Fibroblast of lung (primary cell): Measurements from ENCODE around the gene CHST15. TPM values are rescaled to one million over a fixed set of nuclear protein-coding genes. Genes with fewer than 3 reads are reported as not detected.

Experiments
- DNase-seq, 2 donors: peaks; one replicate each; pipeline versions ENCODE4 v3.0.0 to v3.0.0-alpha.2; 2010; ENCODE audit warnings: low read depth in 2 of 2
- H2AFZ ChIP-seq: 2 replicates; pipeline ENCODE4 v1.5.1; 2012; ENCODE audit warnings: low read length, control low read depth, inconsistent platforms
- H3K27ac ChIP-seq: 2 replicates; pipeline ENCODE4 v1.5.1; 2011; ENCODE audit warnings: low read length, control low read depth; ENCODE audit not compliant: insufficient read depth
- H3K27me3 ChIP-seq: 2 replicates; pipeline ENCODE4 v1.5.1; 2011; ENCODE audit warnings: mild to moderate bottlenecking, low read length; ENCODE audit not compliant: control insufficient read depth, insufficient read depth
- H3K36me3 ChIP-seq: 2 replicates; pipeline ENCODE4 v1.5.1; 2011; ENCODE audit warnings: low read length; ENCODE audit not compliant: control insufficient read depth, insufficient read depth
- H3K4me1 ChIP-seq: 2 replicates; pipeline ENCODE4 v1.5.1; 2011; ENCODE audit warnings: low read length; ENCODE audit not compliant: control insufficient read depth, insufficient read depth; ENCODE audit errors: extremely low read depth
- H3K4me2 ChIP-seq: 2 replicates; pipeline ENCODE4 v1.5.1; 2011; ENCODE audit warnings: low read length, control low read depth; ENCODE audit not compliant: insufficient read depth; ENCODE audit errors: extremely low read depth
- H3K4me3 ChIP-seq, 4 experiments: fragments of 200-600 bp in 1 of 4; sonication (generic) in 1 of 4; replicated peaks in 1 of 4; 2 replicates each; pipeline ENCODE4 v1.5.1; 2011 to 2016; ENCODE audit warnings: low read length in 4 of 4, low read depth in 3 of 4, mild to moderate bottlenecking in 3 of 4, control low read depth in 2 of 4, inconsistent platforms in 1 of 4, mixed read lengths in 1 of 4; ENCODE audit not compliant: insufficient read depth in 1 of 4; ENCODE audit errors: control extremely low read depth in 1 of 4
- H3K79me2 ChIP-seq: 2 replicates; pipeline ENCODE4 v1.5.1; 2012; ENCODE audit warnings: mild to moderate bottlenecking, low read length, inconsistent platforms; ENCODE audit not compliant: control insufficient read depth, insufficient read depth
- H3K9ac ChIP-seq: 2 replicates; pipeline ENCODE4 v1.5.1; 2011; ENCODE audit warnings: mild to moderate bottlenecking, low read length, control low read depth; ENCODE audit not compliant: insufficient read depth
- H3K9me3 ChIP-seq: 2 replicates; pipeline ENCODE4 v1.5.1; 2012; ENCODE audit warnings: low read depth, low read length; ENCODE audit not compliant: control insufficient read depth, insufficient read depth
- H4K20me1 ChIP-seq: 2 replicates; pipeline ENCODE4 v1.5.1; 2011; ENCODE audit warnings: low read length; ENCODE audit not compliant: control insufficient read depth, insufficient read depth; ENCODE audit errors: extremely low read depth
- CTCF ChIP-seq, 2 donors: IDR thresholded peaks in 1 of 2; conservative IDR thresholded peaks in 1 of 2; 1 replicate in 1 of 2; 2 replicates in 1 of 2; pipeline ENCODE4 v1.5.1; 2011 to 2012; ENCODE audit warnings: low read length in 2 of 2, control low read depth in 1 of 2, inconsistent platforms in 1 of 2, low read depth in 1 of 2, mild to moderate bottlenecking in 1 of 2
- EZH2 ChIP-seq: IDR thresholded peaks from 2 replicates; pipeline ENCODE4 v1.5.1; 2012; ENCODE audit warnings: low read length, control low read depth, mild to moderate bottlenecking; ENCODE audit errors: missing control alignments
- polyA plus RNA-seq, 2 donors: library from polyadenylated mRNA; depleted of rRNA in 1 of 2; stranded (reverse) in 1 of 2; unstranded in 1 of 2; fragments of >200 nt; gene quantifications; 2 replicates each; pipeline ENCODE4 v1.2.1, GENCODE V29; 2011 to 2012; ENCODE audit warnings: missing spikeins in 1 of 2
- total RNA-seq: library from RNA; depleted of rRNA; stranded (reverse); fragments of >200 nt; gene quantifications from 2 replicates; pipeline ENCODE4 v1.2.1, GENCODE V29; 2014

The CHST15 gene
- total and polyA plus RNA-seq, 2 donors (not counting 1 experiment from before 2014, with no cell fraction given): 5.0 to 7.9 TPM

- no peak overlapping the region for H3K9ac ChIP-seq
- H3K4me1 ChIP-seq: no peaks in the 10 kb centered on the region
- H2AFZ ChIP-seq: no peak overlapping the region
- H3K4me3 ChIP-seq: no peak overlapping the region
- no peak overlapping the region for H3K27ac ChIP-seq
- DNase-seq: no peak
- no peak for TF ChIP-seq EZH2
- TF ChIP-seq CTCF (conservative IDR thresholded peaks at IDR 0.05 in 1 of 2, IDR thresholded peaks at IDR 0.05 in 1 of 2; ENCODE audit: low read depth in 1 of 2, low read length in 2 of 2): no peak
- H3K27me3 ChIP-seq: no peaks in the 10 kb centered on the region
- H3K36me3 ChIP-seq: no peaks in the 10 kb centered on the region
- H3K9me3 ChIP-seq: no peaks in the 10 kb centered on the region
- H3K79me2 ChIP-seq: no peaks in the 10 kb centered on the region
- no peaks in the 10 kb centered on the region for H4K20me1 ChIP-seq
- H3K4me2 ChIP-seq: no peak overlapping the region
Measured at GRCh38 chr10:124127965-124128810, 34.8 kb upstream of the CHST15 start.

- Histone ChIP-seq H3K4me1 (no peaks in the 10 kb centered on the region), H3K4me2 (no peak overlapping the region), H3K4me3 (no peak overlapping the region), H3K36me3 (no peaks in the 10 kb centered on the region), H3K27ac (no peak overlapping the region), H3K9me3 (no peaks in the 10 kb centered on the region), H3K27me3 (no peaks in the 10 kb centered on the region), H3K9ac (no peak overlapping the region), H3K79me2 (no peaks in the 10 kb centered on the region), H2AFZ (no peak overlapping the region), H4K20me1 (no peaks in the 10 kb centered on the region)
- DNase-seq: no peak
- TF ChIP-seq EZH2 (no peak), CTCF (conservative IDR thresholded peaks at IDR 0.05 in 1 of 2, IDR thresholded peaks at IDR 0.05 in 1 of 2; ENCODE audit: low read depth in 1 of 2, low read length in 2 of 2) (no peak)
Measured at GRCh38 chr10:124127563-124127962, 34.2 kb upstream of the CHST15 start.

GRCh38 chr10:124126983-124127385 lies 33.6 kb upstream of the CHST15 start:
- H4K20me1 ChIP-seq: no peaks in the 10 kb centered on the region
- H3K79me2 ChIP-seq: no peaks in the 10 kb centered on the region
- no peak for TF ChIP-seq EZH2
- no peak for TF ChIP-seq CTCF (conservative IDR thresholded peaks at IDR 0.05 in 1 of 2, IDR thresholded peaks at IDR 0.05 in 1 of 2; ENCODE audit: low read depth in 1 of 2, low read length in 2 of 2)
- H3K4me2 ChIP-seq: no peak overlapping the region
- H3K9ac ChIP-seq: no peak overlapping the region
- no peaks in the 10 kb centered on the region for H3K36me3 ChIP-seq
- H3K27ac ChIP-seq: no peak overlapping the region
- H2AFZ ChIP-seq: no peak overlapping the region
- H3K27me3 ChIP-seq: no peaks in the 10 kb centered on the region
- DNase-seq: no peak
- H3K9me3 ChIP-seq: no peaks in the 10 kb centered on the region
- no peaks in the 10 kb centered on the region for H3K4me1 ChIP-seq
- H3K4me3 ChIP-seq: no peak overlapping the region
